Parathyroid adenoma (tissue), 2 donors: Measurements from ENCODE around the gene PPM1H.

Source experiments
- H2AFZ ChIP-seq: fragments of 300-600 bp; sonication (generic); one replicate; pipeline ENCODE4 v1.7.0; 2017; ENCODE audit warnings: antibody characterized with exemption, mild to moderate bottlenecking
- H3K27ac ChIP-seq: fragments of 300-600 bp; sonication (generic); one replicate; pipeline ENCODE4 v1.7.0; 2017
- H3K27me3 ChIP-seq: fragments of 300-600 bp; sonication (generic); one replicate; pipeline ENCODE4 v1.7.0; 2017; ENCODE audit warnings: low read length; ENCODE audit not compliant: control insufficient read depth, insufficient read depth
- H3K36me3 ChIP-seq: fragments of 300-600 bp; sonication (generic); one replicate; pipeline ENCODE4 v1.7.0; 2017; ENCODE audit warnings: low read length; ENCODE audit not compliant: control insufficient read depth, insufficient read depth
- H3K4me1 ChIP-seq: fragments of 300-600 bp; sonication (generic); one replicate; pipeline ENCODE4 v1.7.0; 2017; ENCODE audit warnings: control low read depth
- H3K4me2 ChIP-seq: fragments of 300-600 bp; sonication (generic); one replicate; pipeline ENCODE4 v1.7.0; 2017; ENCODE audit warnings: low read length
- H3K4me3 ChIP-seq: fragments of 300-600 bp; sonication (generic); one replicate; pipeline ENCODE4 v1.7.0; 2017; ENCODE audit warnings: low read depth, low read length
- H3K79me2 ChIP-seq: fragments of 300-600 bp; sonication (generic); one replicate; pipeline ENCODE4 v1.7.0; 2017; ENCODE audit warnings: control low read depth
- H3K9ac ChIP-seq: fragments of 300-600 bp; sonication (generic); one replicate; pipeline ENCODE4 v1.7.0; 2017; ENCODE audit warnings: mild to moderate bottlenecking
- H3K9me3 ChIP-seq: fragments of 300-600 bp; sonication (generic); one replicate; pipeline ENCODE4 v1.7.0; 2017; ENCODE audit warnings: low read length; ENCODE audit not compliant: control insufficient read depth
- TF ChIP-seq, protein P1 (sequence below): fragments of 300-600 bp; sonication (generic); IDR thresholded peaks from one replicate; pipeline ENCODE4 v1.7.0; 2017; ENCODE audit warnings: antibody characterized with exemption, mild to moderate bottlenecking
- donor health status: primary hyperparathyroidism.

Gene PPM1H

DNA sequence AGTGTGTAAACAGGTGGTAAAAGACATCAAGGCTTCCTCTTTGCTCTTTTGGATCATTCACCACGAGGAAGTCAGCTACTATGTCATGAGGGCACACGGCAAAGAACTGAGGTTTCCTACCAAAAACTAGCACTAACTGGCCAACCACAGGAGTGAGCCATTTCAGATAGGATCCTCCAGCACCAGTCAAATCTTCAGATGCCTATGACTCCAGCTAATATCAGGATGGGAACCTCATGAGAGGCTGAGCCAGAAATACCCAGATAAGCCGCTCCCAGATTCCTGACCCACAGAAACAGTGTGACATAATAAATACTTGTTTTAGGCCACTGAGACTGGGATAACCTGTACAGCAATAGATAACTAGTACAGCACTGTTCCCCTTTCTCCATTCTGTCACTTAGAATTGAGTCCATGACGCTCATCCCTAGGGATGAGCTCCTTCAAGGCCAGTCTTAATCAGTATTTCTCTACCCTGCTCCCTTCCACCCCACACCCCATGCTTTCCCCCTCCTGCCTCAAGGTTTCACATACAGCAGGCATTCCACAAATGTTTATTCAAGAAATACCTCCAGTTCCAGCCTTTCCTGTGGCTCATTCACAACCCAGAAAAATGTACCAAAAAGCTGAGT is 68.4 kb downstream of the PPM1H start:
- Histone ChIP-seq H2AFZ (no peak overlapping the region), H3K4me1 (peaks cover 12% of the 10 kb centered on the region), H3K36me3 (no peaks in the 10 kb centered on the region), H3K27ac (no peak overlapping the region), H3K79me2 (peaks cover 26% of the 10 kb centered on the region), H3K4me2 (no peak overlapping the region), H3K27me3 (no peaks in the 10 kb centered on the region), H3K9ac (no peak overlapping the region), H3K9me3 (no peaks in the 10 kb centered on the region), H3K4me3 (no peak overlapping the region)
- TF ChIP-seq, protein P1, sequence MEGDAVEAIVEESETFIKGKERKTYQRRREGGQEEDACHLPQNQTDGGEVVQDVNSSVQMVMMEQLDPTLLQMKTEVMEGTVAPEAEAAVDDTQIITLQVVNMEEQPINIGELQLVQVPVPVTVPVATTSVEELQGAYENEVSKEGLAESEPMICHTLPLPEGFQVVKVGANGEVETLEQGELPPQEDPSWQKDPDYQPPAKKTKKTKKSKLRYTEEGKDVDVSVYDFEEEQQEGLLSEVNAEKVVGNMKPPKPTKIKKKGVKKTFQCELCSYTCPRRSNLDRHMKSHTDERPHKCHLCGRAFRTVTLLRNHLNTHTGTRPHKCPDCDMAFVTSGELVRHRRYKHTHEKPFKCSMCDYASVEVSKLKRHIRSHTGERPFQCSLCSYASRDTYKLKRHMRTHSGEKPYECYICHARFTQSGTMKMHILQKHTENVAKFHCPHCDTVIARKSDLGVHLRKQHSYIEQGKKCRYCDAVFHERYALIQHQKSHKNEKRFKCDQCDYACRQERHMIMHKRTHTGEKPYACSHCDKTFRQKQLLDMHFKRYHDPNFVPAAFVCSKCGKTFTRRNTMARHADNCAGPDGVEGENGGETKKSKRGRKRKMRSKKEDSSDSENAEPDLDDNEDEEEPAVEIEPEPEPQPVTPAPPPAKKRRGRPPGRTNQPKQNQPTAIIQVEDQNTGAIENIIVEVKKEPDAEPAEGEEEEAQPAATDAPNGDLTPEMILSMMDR: no peak

DNA sequence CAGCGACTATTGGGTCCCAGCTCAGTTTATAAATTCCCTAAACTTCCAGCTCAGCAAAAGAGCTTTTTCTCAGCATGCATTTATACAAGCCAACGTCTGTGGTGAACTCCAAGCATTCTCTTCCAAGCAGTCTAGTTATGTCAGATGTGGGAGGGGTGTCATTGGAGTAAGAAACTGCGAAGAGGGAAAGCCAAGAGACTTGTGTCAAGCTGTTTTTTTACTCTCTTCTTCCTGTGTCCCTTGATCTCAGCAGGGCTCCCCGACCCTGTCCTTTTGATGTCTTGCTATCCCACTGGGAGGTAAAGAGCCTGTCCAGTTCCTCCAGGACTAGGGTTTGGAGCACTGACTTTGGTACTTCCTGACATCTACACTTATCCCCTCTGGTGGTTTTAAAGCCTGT is 69.0 kb downstream of the PPM1H start:
- H3K4me2 ChIP-seq: no peak overlapping the region
- peaks cover 18% of the 10 kb centered on the region for H3K4me1 ChIP-seq
- H3K79me2 ChIP-seq: peaks cover 21% of the 10 kb centered on the region
- H3K9ac ChIP-seq: no peak overlapping the region
- H3K36me3 ChIP-seq: no peaks in the 10 kb centered on the region
- H3K27me3 ChIP-seq: no peaks in the 10 kb centered on the region
- TF ChIP-seq, protein P1: no peak
- H2AFZ ChIP-seq: no peak overlapping the region
- H3K4me3 ChIP-seq: no peak overlapping the region
- H3K27ac ChIP-seq: no peak overlapping the region
- no peaks in the 10 kb centered on the region for H3K9me3 ChIP-seq

DNA sequence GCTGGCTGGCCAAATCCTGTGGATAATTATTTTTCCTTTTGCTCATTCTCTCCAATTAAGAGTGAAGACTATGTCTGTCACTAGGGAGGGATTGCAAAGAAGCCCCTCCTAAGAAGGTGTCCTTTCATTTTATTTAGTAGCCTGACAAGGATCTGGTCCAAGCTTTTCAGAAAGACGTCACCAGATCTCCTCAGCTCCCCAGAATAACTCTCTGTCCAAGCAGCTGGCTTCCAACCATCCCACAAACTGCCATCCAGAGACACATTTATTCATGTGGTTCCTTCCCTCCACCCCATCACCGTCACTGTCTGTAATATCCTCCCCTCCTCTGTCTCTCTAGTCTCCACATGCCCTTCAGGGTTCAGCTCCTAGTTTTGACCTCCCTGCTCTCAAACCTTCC is 69.9 kb downstream of the PPM1H start:
- peaks cover 26% of the 10 kb centered on the region for H3K4me1 ChIP-seq

DNA sequence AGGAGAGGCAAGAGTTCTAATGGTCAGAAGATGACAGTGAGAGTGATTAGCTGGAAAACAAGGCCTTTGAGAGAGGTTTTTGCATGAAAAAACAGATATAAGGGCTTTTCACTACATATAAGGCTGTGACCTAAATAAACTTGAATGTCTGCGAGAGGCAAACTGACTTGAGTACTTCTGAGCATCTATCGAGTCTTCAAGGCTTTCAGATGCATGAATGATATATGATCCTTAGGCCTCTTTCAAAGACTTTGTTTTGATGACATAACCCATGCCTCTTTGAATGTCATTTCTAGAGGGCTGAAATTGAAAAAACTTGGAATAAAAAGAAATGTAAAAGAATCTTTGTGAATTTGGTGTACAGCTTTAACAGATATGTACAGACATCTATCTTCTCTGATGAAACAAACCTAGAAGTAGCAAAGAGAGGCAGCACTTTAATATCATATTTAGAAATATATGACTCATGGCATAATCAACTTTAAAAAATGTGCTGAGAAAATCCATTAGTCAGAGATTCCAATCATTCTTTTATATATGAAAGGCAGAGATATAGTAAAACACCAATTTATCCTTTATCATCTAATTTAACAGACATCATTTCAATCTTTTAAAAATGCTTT is 72.6 kb downstream of the PPM1H start:
- Histone ChIP-seq H3K4me2 (no peak overlapping the region), H3K27ac (no peak overlapping the region), H2AFZ (no peak overlapping the region), H3K36me3 (no peaks in the 10 kb centered on the region), H3K4me3 (no peak overlapping the region), H3K9ac (no peak overlapping the region), H3K27me3 (no peaks in the 10 kb centered on the region), H3K79me2 (peaks cover 14% of the 10 kb centered on the region), H3K4me1 (peaks cover 26% of the 10 kb centered on the region), H3K9me3 (no peaks in the 10 kb centered on the region)
- TF ChIP-seq, protein P1: no peak

More for the DNA sequence above, 69.9 kb downstream of the PPM1H start:
- H3K79me2 ChIP-seq: peaks cover 16% of the 10 kb centered on the region
- TF ChIP-seq, protein P1: no peak
- no peak overlapping the region for H3K9ac ChIP-seq
- no peak overlapping the region for H3K4me2 ChIP-seq
- no peak overlapping the region for H2AFZ ChIP-seq
- H3K36me3 ChIP-seq: no peaks in the 10 kb centered on the region
- no peak overlapping the region for H3K4me3 ChIP-seq
- H3K9me3 ChIP-seq: no peaks in the 10 kb centered on the region
- no peaks in the 10 kb centered on the region for H3K27me3 ChIP-seq
- no peak overlapping the region for H3K27ac ChIP-seq

DNA sequence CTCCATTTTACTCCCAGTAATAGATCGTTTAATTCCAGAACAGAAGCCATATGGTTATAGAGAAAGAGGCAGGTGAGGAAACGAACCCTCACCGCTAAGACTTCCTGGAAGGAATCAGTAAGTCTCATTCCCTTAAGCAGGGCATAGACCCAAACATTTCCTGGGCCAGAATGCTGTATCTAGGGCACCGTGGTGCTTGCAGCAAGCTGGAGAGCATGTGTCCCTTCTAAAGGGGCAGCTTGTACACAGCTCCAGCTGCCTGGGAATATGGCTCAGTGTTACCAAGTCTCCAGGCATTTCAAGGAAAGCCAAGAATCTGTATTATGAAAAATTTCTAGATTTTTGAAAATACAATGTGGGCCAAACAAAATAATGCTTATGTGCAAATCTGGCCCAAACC is 73.4 kb downstream of the PPM1H start:
- H3K27ac ChIP-seq: no peak overlapping the region
- no peak overlapping the region for H3K9ac ChIP-seq
- peaks cover 14% of the 10 kb centered on the region for H3K79me2 ChIP-seq
- H3K9me3 ChIP-seq: no peaks in the 10 kb centered on the region
- TF ChIP-seq, protein P1: no peak
- H3K36me3 ChIP-seq: no peaks in the 10 kb centered on the region
- H3K27me3 ChIP-seq: no peaks in the 10 kb centered on the region
- H3K4me1 ChIP-seq: peaks cover 26% of the 10 kb centered on the region
- H2AFZ ChIP-seq: no peak overlapping the region
- no peak overlapping the region for H3K4me3 ChIP-seq
- no peak overlapping the region for H3K4me2 ChIP-seq
